ENCODE results near the gene ZNF746.

The ZNF746 gene

DNA sequence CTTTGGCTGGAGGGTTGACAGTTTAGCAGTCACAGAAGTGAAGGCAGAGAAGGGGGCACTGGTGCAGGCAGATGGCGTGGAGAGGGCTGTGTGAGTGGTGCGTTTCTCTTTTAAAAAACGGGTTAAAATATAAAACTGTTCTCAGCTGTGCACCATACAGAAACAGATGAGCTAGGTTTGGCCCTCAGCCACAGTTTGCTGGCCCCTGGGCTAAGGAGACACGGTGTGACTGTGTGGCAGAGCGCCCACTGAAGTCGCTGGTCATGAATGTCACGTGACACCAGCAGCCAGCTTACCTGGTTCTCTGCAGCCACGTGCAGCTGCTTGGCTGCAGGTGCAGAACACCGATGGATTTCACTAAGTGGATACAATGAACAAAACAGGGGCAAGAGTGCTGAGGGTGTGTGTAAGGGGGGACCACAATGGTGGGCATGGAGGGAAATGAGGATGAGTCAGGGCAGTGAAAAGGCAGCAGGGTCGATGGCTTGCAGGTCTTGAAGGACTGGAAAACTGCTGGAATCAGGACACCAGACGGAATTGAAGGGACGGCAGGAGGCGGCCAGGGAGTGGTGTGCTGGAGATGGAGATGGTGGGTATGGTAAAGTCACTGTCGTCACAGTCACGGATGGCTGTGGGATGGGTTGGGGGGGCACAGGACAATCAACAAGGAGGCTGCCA lies 7.4 kb downstream of the ZNF746 start:
- no peak for DNase-seq (ENCODE audit: low spot score)

DNA sequence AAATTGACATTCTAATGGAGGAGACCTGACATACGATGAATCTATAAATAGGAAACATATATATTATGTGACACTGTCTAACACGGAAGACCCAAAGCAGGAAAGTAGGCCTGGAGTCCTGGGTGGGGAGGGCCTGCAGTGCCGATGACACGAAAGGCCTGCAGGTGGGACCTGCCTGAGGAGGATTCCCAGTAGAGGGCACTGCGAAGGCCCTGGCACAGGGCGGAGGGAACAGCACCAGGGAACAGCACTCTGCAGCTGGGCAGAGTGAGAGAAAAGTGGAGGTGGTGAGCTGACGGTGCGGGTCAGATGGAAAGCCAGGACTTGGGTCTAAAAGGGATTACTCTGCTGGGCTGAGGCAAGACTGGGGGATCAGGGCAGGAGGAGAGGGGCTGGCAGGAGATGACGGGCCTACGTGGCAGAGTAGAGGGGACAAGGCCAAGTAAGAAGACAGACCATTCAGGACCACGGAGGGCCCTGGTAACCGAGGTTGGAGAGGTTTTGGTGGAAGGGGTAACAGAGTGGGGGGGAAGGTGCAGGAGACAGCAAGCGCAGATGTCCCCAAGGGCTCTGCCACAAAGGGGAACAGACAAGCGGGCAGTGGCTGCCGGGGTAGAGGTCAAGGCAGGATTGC lies 8.1 kb downstream of the ZNF746 start:
- no peak for DNase-seq (ENCODE audit: low spot score)

DNA sequence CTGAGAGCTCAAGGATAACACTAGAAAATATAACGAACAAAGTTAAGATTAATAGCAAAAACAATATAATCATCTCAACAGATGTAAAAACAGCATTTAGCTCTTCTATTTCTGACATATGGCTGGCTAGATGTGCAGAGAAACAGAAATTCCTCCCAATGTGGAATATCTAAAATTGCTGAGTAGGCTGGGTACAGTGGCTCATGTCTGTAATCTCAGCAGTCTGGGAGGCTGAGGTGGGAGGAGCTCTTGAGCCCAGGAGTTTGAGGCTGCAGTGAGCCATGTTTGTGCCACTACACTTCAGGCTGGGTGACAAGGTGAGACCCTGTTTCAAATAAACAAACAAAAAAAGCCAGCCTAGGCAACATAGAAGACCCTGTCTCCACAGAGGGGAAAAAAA lies 18.0 kb downstream of the ZNF746 start:
- DNase-seq (ENCODE audit: low spot score) = no peak

- DNase-seq (ENCODE audit: low spot score) = no peak
Observed at GRCh38 chr7:149478754-149479153, 18.9 kb downstream of the ZNF746 start.

- DNase-seq (ENCODE audit: low spot score) = no peak
Observed at GRCh38 chr7:149477494-149478443, 19.8 kb downstream of the ZNF746 start.

GRCh38 chr7:149476791-149477190 lies 20.8 kb downstream of the ZNF746 start:
- DNase-seq (ENCODE audit: low spot score) = no peak

DNA sequence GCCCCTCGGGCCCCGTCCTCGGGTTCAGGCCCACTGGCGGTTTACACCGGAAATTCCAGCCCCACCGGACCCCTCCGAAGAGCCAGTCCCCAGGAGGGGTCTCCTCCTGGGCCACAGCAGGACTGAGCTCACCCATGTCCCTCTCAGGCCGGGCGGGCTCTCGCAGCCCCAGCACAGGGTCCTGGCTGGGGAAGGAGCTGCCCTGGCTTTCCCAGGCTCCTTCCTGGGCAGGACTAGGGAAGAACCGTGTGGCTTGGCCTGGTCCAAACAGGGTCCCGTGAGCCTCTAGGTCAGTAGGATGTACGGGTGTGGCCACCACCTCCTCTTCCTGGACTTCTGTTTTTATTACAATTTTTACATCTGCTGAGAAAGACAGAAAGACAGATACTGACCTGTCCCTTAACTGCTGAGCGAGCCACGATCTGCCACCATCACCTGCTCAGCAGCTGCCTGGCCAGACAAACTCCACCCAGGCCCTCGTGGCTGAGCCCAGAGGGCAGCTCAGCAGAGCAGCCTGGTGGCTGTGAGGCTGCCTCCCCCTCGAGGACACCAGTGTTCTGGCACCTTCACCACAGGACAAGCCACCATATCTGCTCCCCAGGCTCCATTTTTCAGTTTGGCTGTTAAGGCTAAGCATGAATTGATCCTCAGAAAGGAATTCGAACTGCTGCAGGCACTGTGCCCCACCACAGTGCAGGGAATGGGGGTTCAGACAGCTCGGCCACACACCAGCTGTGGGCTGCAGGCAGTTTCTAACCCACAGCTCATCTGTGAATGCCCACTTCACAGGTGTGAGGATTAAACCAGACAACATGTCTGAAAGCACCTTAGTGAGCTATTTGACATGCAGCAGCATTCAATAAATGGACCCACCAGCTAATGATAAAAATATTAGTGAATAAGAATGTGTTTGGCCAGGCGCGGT lies 22.2 kb downstream of the ZNF746 start:
- no peak for DNase-seq (ENCODE audit: low spot score)

- DNase-seq (ENCODE audit: low spot score) = no peak
Observed at GRCh38 chr7:149474309-149475120, 23.1 kb downstream of the ZNF746 start.

- no peak for DNase-seq (ENCODE audit: low spot score)
Observed at GRCh38 chr7:149473251-149473650, 24.4 kb downstream of the ZNF746 start.

- no peak for DNase-seq (ENCODE audit: low spot score)
Observed at GRCh38 chr7:149471289-149471953, 26.2 kb downstream of the ZNF746 start.

GRCh38 chr7:149469806-149470205 lies 27.8 kb downstream of the ZNF746 start:
- no peak for DNase-seq (ENCODE audit: low spot score)

- DNase-seq (ENCODE audit: low spot score) = no peak
Observed at GRCh38 chr7:149468208-149468607, 29.4 kb downstream of the ZNF746 start.

DNA sequence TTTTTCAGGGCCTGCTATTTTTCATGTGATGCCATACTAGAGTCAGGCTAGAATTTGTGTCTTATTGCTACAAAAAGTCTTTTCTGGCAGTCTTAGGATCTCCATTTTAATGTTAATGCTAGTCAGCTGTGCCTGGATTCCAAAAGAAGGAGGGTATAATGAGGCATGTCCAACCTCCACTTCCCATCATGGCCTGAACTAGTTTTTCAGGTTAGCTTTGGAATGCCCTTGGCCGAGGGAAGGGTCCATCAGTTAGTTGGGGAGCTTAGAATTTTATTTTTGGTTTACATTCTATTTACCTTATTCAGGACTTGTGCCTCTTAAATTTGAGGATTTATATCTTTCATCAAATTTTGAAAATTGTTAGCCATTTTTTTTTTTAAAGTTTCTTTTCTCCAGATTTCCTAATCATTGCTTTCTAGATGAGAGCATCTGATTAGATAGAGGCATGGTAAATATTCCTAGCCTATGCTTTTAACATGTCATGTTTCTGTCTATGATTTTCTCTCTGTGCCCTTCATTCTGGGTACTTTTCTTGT lies 30.2 kb downstream of the ZNF746 start:
- DNase-seq (ENCODE audit: low spot score) = no peak

DNA sequence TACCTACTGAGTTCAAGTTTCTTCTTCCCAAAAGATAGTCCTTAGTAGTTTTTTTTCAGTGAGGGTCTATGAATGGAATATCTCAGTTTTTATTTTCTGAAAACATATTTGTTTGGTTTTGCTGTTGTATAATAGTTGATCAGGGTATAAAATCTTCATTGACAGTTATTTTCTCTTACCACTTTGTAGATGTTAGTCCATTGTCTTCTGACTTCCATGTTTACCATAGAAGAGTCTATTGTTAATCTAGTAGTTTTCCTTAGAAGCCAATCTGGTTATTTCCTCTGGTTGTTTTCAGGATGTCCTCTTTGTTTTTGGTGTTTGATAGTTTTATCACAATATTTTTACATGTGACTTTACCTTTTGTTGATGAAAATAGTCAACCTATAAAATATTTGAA lies 31.2 kb downstream of the ZNF746 start:
- DNase-seq (ENCODE audit: low spot score) = no peak

- DNase-seq (ENCODE audit: low spot score) = no peak
Observed at GRCh38 chr7:149463500-149464161, 34.0 kb downstream of the ZNF746 start.

GRCh38 chr7:149462101-149462520 lies 35.5 kb downstream of the ZNF746 start:
- no peak for DNase-seq (ENCODE audit: low spot score)

- peak; percentile 86 for DNase-seq (ENCODE audit: low spot score)
Observed at GRCh38 chr7:149460493-149461277, 36.9 kb downstream of the ZNF746 start, which contains the start of gene ZNF777. Gene ZNF777 (minus strand): TSS chr7:149461062. CDS start chr7:149456022, 5,040 bp downstream.

Measured in CD4-positive, alpha-beta T cell treated with Interleukin-15 for 4 hours (primary cell).